Activated naive CD8-positive, alpha-beta T cell treated with anti-CD3 and anti-CD28 coated beads, Interleukin-2, amount 10 ng/mL, durations not matched to agents 7 days and 5 days (primary cell): Measurements from ENCODE around the gene NHERF2. TPM values are rescaled to one million over a fixed set of nuclear protein-coding genes. Genes with fewer than 3 reads are reported as not detected.

Source experiments
- ATAC-seq: fragments of 150-1000 bp; cut with Tn5 transposase; one replicate; pipeline ENCODE4 v1.10.0; 2021; ENCODE audit warnings: low read depth, moderate library complexity
- POLR2A ChIA-PET: fragments of 350-600 bp; sonication (Branson Sonifier 250); formaldehyde crosslinking; loops from one replicate; lab custom pipeline; 2021; ENCODE audit warnings: antibody characterized with exemption; lab: Charles Lee
- DNase-seq: peaks from one replicate; pipeline ENCODE4 v3.0.0; 2021
- H3K27ac Mint-ChIP-seq: one replicate; pipeline ENCODE4 v1.8.0; 2022; ENCODE audit warnings: mild to moderate bottlenecking, mixed read lengths
- H3K27me3 Mint-ChIP-seq: one replicate; pipeline ENCODE4 v1.8.0; 2022; ENCODE audit warnings: mild to moderate bottlenecking, moderate library complexity, mixed read lengths
- H3K36me3 Mint-ChIP-seq: one replicate; pipeline ENCODE4 v1.8.0; 2021; ENCODE audit warnings: mild to moderate bottlenecking, mixed read lengths
- H3K4me1 Mint-ChIP-seq: one replicate; pipeline ENCODE4 v1.8.0; 2021; ENCODE audit warnings: mixed read lengths
- H3K4me3 Mint-ChIP-seq: one replicate; pipeline ENCODE4 v1.8.0; 2022; ENCODE audit warnings: mild to moderate bottlenecking, moderate library complexity, mixed read lengths
- H3K9me3 Mint-ChIP-seq: one replicate; pipeline ENCODE4 v1.8.0; 2021; ENCODE audit warnings: mixed read lengths
- total RNA-seq, 2 experiments: library from RNA; stranded (reverse); gene quantifications; one replicate each; pipeline ENCODE4 v1.2.3, GENCODE V29; 2021

Gene NHERF2
- total RNA-seq, 2 experiments from 2014 or later, result 4.2 to 4.3 TPM

DNA sequence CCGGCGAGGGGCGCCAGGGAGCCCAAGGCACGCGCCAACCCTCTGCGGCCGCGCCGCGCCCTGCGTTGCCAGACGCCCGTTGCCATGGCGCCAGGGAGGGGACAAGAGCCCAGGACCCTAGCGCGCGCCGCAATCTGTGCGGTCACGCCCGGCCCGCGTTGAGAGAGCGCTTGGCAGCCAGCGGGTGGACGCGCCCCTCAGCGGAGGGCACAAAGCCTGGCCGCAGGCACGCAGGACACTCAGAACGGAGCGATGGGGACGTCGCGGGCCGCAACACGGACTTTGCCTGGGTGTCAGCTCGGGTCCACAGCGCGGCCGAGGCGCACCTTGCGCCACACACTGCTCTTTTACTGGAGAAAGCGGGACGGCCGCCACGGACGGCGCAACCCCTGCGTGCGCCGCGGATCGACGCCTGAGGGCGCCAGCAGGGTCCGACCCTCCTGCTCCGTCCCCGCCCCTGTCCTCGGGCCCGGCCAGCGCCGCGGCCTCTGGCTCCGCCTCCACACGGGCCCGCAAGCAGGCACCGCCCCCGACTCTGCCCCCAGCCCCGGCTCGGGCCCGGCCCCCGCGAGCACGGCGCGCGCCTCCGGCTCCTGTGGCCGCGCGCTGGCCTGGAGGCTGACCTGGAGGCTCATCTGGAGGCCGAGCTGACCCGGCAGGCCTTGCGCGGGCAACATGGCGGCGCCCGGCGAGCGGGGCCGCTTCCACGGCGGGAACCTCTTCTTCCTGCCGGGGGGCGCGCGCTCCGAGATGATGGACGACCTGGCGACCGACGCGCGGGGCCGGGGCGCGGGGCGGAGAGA lies 43.0 kb upstream of the NHERF2 start, which contains the start of gene GFER:
GFER (plus strand) TSS at position 650 of the 803 bp plus-strand sequence; CDS start at position 676, 26 bp downstream.
- H3K27ac Mint-ChIP-seq, result peak within 1 kb of the TSS; percentile 25
- H3K27me3 Mint-ChIP-seq, result peaks cover 35% of the 10 kb centered on the region
- no peaks in the 10 kb centered on the region for H3K36me3 Mint-ChIP-seq
- peak within 1 kb of the TSS; percentile 83 for H3K4me3 Mint-ChIP-seq
- peaks cover 14% of the 10 kb centered on the region for H3K4me1 Mint-ChIP-seq
- ATAC-seq, result peak; percentile 78
- no peaks in the 10 kb centered on the region for H3K9me3 Mint-ChIP-seq
- peak; percentile 84 for DNase-seq
- POLR2A ChIA-PET, result interaction anchor here (0.9 to 8.6 kb wide), 4 partner anchors 12 to 171 kb away, joined by 3 to 50 read pairs (median 5); partner anchors contain the start of genes RPS2, TBL3 and TRAF7

DNA sequence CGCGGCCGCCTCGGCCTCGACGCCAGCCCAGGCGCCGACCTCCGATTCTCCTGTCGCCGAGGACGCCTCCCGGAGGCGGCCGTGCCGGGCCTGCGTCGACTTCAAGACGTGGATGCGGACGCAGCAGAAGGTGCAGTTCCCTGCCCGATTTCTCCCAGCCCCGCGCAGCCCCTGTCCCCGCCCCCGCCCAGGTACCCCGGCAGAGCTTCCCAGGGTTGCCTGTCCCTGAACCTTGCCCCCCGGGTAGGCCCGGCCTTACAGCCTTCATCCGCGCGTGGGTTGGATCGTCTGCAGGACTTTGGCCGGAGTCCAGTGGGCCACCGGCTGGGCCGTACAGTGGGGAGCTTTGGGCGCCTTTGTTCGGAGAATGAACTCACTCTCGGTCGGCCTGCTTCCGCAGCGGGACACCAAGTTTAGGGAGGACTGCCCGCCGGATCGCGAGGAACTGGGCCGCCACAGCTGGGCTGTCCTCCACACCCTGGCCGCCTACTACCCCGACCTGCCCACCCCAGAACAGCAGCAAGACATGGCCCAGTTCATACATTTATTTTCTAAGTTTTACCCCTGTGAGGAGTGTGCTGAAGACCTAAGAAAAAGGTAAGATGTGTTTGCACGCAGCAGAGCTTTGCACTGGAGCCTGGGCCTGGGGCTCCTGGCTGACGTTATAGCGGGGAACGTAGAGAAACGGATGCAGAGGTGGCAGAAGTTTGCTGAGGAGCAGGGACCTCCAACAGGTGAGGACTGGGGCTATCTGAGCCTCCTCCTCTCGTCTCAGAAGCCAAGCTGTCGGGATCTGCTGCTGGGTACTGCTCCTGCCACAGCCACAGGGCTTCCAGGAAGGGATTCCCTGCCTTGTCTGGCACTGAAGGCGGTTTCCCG lies 42.1 kb upstream of the NHERF2 start:
- H3K4me3 Mint-ChIP-seq, result peak overlapping the region; percentile 83
- peaks cover 43% of the 10 kb centered on the region for H3K27me3 Mint-ChIP-seq
- peaks cover 17% of the 10 kb centered on the region for H3K4me1 Mint-ChIP-seq
- H3K27ac Mint-ChIP-seq, result peak overlapping the region; percentile 25
- no peak for DNase-seq
- H3K9me3 Mint-ChIP-seq, result no peaks in the 10 kb centered on the region
- H3K36me3 Mint-ChIP-seq, result no peaks in the 10 kb centered on the region
- POLR2A ChIA-PET, result interaction anchor here (0.5 to 8.6 kb wide), 8 partner anchors 13 to 932 kb away, joined by 3 to 50 read pairs (median 6); partner anchors contain the start of genes RPS2, TBL3 and TRAF7
- peak; percentile 30 for ATAC-seq

DNA sequence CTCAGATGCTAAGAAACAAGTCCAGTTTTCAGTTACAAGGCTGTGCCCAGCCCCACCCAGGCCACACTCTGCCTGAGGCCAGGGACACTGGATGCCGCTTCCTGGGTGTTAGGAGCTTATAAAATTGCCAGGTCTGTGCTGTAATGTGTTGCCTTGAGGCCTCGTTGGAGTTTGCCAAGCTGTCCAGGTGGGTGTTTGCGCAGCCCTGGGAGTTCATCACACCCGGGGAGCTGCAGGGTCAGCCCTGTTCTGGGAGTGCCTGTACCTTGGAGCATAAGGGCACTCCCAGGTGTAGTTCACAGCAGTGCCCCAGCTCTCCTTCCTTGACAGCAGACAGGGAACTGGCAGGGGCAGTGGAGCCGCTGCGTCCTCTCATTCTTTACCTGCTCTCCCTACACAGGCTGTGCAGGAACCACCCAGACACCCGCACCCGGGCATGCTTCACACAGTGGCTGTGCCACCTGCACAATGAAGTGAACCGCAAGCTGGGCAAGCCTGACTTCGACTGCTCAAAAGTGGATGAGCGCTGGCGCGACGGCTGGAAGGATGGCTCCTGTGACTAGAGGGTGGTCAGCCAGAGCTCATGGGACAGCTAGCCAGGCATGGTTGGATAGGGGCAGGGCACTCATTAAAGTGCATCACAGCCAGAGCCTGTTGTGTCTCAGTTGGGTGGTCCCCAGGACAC lies 41.1 kb upstream of the NHERF2 start:
- no peaks in the 10 kb centered on the region for H3K36me3 Mint-ChIP-seq
- POLR2A ChIA-PET, result interaction anchor here (1.0 to 8.6 kb wide), 6 partner anchors 14 to 170 kb away, joined by 3 to 50 read pairs (median 8); partner anchors contain the start of genes RNF151, RPS2, TBL3 and TRAF7
- no peak for DNase-seq
- H3K27me3 Mint-ChIP-seq, result peaks cover 40% of the 10 kb centered on the region
- ATAC-seq, result no peak
- no peaks in the 10 kb centered on the region for H3K9me3 Mint-ChIP-seq
- H3K27ac Mint-ChIP-seq, result no peak overlapping the region
- peaks cover 17% of the 10 kb centered on the region for H3K4me1 Mint-ChIP-seq
- H3K4me3 Mint-ChIP-seq, result peak overlapping the region; percentile 83

GRCh38 chr16:1987198-1987597 lies 39.5 kb upstream of the NHERF2 start:
- POLR2A ChIA-PET, result interaction anchor here (2.0 to 5.7 kb wide), 2 partner anchors 23 kb away, joined by 8 to 36 read pairs; partner anchors contain the start of gene RPS2
- no peak for ATAC-seq
- H3K4me3 Mint-ChIP-seq, result no peak overlapping the region

GRCh38 chr16:1989209-1990100 lies 37.2 kb upstream of the NHERF2 start, which contains the start of gene SYNGR3:
TSS of gene SYNGR3 (plus strand) at chr16:1989970. CDS start at chr16:1990103, 133 bp downstream.
- peak within 1 kb of the TSS; percentile 67 for H3K27ac Mint-ChIP-seq
- peaks cover 24% of the 10 kb centered on the region for H3K4me1 Mint-ChIP-seq
- H3K27me3 Mint-ChIP-seq, result peaks cover 13% of the 10 kb centered on the region
- ATAC-seq, result no peak
- no peaks in the 10 kb centered on the region for H3K36me3 Mint-ChIP-seq
- no peaks in the 10 kb centered on the region for H3K9me3 Mint-ChIP-seq
- POLR2A ChIA-PET, result interaction anchor here (3.4 to 5.7 kb wide), 2 partner anchors 18 to 25 kb away, joined by 15 to 36 read pairs; partner anchors contain the start of genes RPS2 and TBL3
- DNase-seq, result peak; percentile 57
- peak within 1 kb of the TSS; percentile 75 for H3K4me3 Mint-ChIP-seq

More at GRCh38 chr16:1987198-1987597, 39.5 kb upstream of the NHERF2 start:
- Mint-ChIP-seq H3K27ac (no peak overlapping the region), H3K9me3 (no peaks in the 10 kb centered on the region), H3K27me3 (peaks cover 25% of the 10 kb centered on the region), H3K36me3 (no peaks in the 10 kb centered on the region), H3K4me1 (peaks cover 24% of the 10 kb centered on the region)
- no peak for DNase-seq

- no peak overlapping the region for H3K4me3 Mint-ChIP-seq
- H3K27ac Mint-ChIP-seq, result no peak overlapping the region
- H3K4me1 Mint-ChIP-seq, result peaks cover 21% of the 10 kb centered on the region
- DNase-seq (no peak), ATAC-seq (no peak)
- POLR2A ChIA-PET, result interaction anchor here (1.2 to 5.7 kb wide), 5 partner anchors 14 to 28 kb away, joined by 3 to 36 read pairs (median 8); partner anchors contain the start of genes RPS2 and TBL3
- no peaks in the 10 kb centered on the region for H3K9me3 Mint-ChIP-seq
- peaks cover under 1% of the 10 kb centered on the region for H3K36me3 Mint-ChIP-seq
- peaks cover 13% of the 10 kb centered on the region for H3K27me3 Mint-ChIP-seq
Observed at GRCh38 chr16:1990101-1990350, 36.7 kb upstream of the NHERF2 start.

DNA sequence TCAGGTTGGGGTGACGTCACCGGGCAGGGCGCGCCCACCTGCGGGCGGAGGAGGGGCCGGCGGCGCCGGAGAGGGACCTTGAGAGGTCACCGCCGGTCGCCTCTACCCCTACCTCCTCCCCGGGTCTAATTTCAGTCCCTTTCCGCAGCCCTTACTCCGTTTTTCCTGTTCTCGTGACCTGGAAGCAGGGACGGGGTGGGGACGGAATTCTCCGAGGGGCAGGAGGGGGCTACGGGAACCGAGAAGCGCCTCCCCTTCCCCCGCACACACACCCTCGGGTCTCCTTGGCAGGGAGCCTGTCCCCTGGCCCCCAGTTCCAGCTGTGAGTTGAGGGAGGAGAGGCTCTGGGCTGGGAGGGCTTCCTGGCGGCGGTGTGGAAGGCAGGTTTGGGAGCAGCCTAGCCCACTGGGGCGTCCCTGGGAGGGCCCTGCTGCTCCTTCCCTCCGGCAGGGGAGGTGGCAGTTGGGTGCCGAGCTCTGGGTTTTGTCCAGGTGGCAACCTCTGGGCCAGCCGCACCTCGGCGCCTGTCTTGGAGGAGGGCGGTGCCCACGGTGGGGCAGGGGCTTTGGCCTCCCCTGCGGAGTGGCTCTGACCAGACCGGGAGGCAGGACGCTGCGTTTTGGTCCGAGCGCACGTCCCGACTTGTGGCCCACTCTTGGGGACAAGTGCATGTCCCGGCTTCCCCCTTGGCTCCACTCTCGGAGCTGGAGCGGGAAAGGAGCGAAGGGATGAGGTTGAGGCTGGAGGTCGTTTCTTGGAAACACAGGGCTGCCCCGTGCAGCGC lies 36.2 kb upstream of the NHERF2 start:
- Mint-ChIP-seq H3K27me3 (peaks cover 13% of the 10 kb centered on the region), H3K9me3 (no peaks in the 10 kb centered on the region), H3K4me3 (peak overlapping the region; percentile 75), H3K36me3 (peaks cover 5% of the 10 kb centered on the region), H3K27ac (peak overlapping the region; percentile 67), H3K4me1 (peaks cover 18% of the 10 kb centered on the region)
- DNase-seq, result peak; percentile 65
- no peak for ATAC-seq
- POLR2A ChIA-PET, result interaction anchor here (0.6 to 5.7 kb wide), 9 partner anchors 10 to 218 kb away, joined by 3 to 36 read pairs (median 4); partner anchors contain the start of genes EME2, MRPS34, RPS2 and TBL3

DNA sequence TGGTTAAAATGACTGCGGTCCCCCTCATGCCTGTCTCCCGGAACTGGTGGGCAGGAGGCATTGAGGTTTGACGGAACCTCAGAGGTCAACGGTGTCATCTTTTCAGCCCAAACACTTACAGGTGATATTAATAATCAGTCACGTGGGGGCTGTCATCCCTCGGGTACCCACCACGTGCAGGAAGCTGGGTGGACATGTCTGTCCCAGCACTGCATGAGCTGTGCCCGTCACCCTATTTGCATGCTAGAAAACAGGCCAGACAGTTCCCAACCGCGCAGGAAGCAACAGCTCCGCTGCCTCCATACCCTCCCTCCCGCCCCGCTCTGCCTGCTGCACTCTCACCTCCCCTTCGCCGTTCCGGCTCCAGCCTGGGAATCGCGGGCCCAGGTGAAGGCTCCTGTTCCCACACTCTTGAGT lies 35.6 kb upstream of the NHERF2 start:
- POLR2A ChIA-PET, result interaction anchor here (0.6 to 5.7 kb wide), 9 partner anchors 11 to 219 kb away, joined by 3 to 36 read pairs (median 4); partner anchors contain the start of genes EME2, MRPS34, RPS2 and TBL3
- DNase-seq (peak; percentile 63), ATAC-seq (peak; percentile 50)
- peaks cover 5% of the 10 kb centered on the region for H3K36me3 Mint-ChIP-seq
- peaks cover 19% of the 10 kb centered on the region for H3K4me1 Mint-ChIP-seq
- H3K9me3 Mint-ChIP-seq, result no peaks in the 10 kb centered on the region
- peak overlapping the region; percentile 69 for H3K27ac Mint-ChIP-seq
- H3K4me3 Mint-ChIP-seq, result peak overlapping the region; percentile 75
- peaks cover 13% of the 10 kb centered on the region for H3K27me3 Mint-ChIP-seq

DNA sequence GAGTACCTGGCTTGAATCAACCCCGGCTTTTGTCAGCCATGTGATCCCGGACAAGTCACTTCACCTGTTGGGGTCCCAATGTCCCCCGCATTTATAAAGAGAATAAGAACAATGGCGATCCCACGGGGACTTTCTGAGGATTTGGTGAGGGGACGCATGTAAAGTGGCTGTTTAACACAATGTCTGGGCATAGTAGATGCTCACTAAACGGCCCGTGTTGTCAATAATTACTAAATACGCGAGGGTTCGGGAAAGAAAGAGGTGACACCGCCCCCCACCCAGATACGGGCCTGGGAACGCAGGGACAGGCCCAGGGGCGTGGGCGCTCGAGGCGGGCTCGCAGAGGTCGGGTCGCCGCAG lies 35.1 kb upstream of the NHERF2 start:
- H3K27me3 Mint-ChIP-seq, result peaks cover 13% of the 10 kb centered on the region
- POLR2A ChIA-PET, result interaction anchor here (1.0 to 5.7 kb wide), 8 partner anchors 11 to 219 kb away, joined by 3 to 36 read pairs (median 7); partner anchors contain the start of genes EME2, MRPS34, RPS2 and TBL3
- no peak for ATAC-seq
- H3K36me3 Mint-ChIP-seq, result peaks cover 5% of the 10 kb centered on the region
- H3K9me3 Mint-ChIP-seq, result no peaks in the 10 kb centered on the region
- H3K4me3 Mint-ChIP-seq, result peak overlapping the region; percentile 75
- peaks cover 18% of the 10 kb centered on the region for H3K4me1 Mint-ChIP-seq
- peak overlapping the region; percentile 69 for H3K27ac Mint-ChIP-seq
- no peak for DNase-seq

GRCh38 chr16:1991948-1992703 lies 34.6 kb upstream of the NHERF2 start:
- H3K27me3 Mint-ChIP-seq, result peaks cover 13% of the 10 kb centered on the region
- no peak overlapping the region for H3K27ac Mint-ChIP-seq
- H3K4me1 Mint-ChIP-seq, result peaks cover 20% of the 10 kb centered on the region
- POLR2A ChIA-PET, result interaction anchor here (1.0 to 5.7 kb wide), 6 partner anchors 12 to 220 kb away, joined by 3 to 36 read pairs (median 8); partner anchors contain the start of genes EME2, MRPS34, RPS2 and TBL3
- peak; percentile 76 for ATAC-seq
- H3K9me3 Mint-ChIP-seq, result no peaks in the 10 kb centered on the region
- peak; percentile 96 for DNase-seq
- H3K4me3 Mint-ChIP-seq, result peak overlapping the region; percentile 75
- peaks cover 8% of the 10 kb centered on the region for H3K36me3 Mint-ChIP-seq
